Skin epidermis (tissue), 12 donors: ENCODE measurements around the gene DAD1.

Source experiments
- H3K27ac ChIP-seq, 21 experiments: fragments of 200-600 bp; sonication (generic) in 11 of 21; one replicate each; pipeline ENCODE4 v1.5.0; 2020; ENCODE audit warnings: mild to moderate bottlenecking in 3 of 21, inconsistent platforms in 2 of 21, moderate library complexity in 2 of 21
- H3K4me3 ChIP-seq, 7 experiments: fragments of 200-600 bp; sonication (generic) in 2 of 7; one replicate each; pipeline ENCODE4 v1.5.0; 2020; ENCODE audit warnings: inconsistent platforms in 2 of 7, mild to moderate bottlenecking in 2 of 7, moderate library complexity in 1 of 7

DAD1 gene

DNA sequence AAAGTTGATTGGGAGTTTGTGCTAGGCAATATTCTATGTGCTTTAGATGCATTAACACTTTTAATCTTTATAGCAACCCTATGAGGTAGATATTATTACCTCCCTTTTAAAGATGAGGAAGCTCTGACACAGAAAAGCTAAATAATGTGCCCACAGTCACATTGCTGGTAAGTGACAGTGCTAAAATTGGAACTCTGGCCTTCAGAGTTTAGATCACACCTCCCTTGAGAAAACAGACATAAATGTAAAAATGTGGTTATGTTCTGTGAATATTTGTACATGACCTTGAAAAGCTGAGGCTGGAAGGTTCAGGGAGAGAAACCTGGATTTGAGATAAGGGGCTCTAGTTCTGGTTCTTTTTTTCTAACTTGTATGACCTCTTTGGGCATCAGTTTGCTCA lies 11.0 kb upstream of the DAD1 start:
- Histone ChIP-seq H3K4me3 (no peak overlapping the region), H3K27ac (no peak overlapping the region)

- Histone ChIP-seq H3K27ac (peak overlapping the region in 14 of 21 experiments; percentile 12 to 91 (median 70)), H3K4me3 (peak overlapping the region in 3 of 7 experiments; percentile 60 to 72 (median 66))
Observed at GRCh38 chr14:22599349-22599748, 10.3 kb upstream of the DAD1 start.

DNA sequence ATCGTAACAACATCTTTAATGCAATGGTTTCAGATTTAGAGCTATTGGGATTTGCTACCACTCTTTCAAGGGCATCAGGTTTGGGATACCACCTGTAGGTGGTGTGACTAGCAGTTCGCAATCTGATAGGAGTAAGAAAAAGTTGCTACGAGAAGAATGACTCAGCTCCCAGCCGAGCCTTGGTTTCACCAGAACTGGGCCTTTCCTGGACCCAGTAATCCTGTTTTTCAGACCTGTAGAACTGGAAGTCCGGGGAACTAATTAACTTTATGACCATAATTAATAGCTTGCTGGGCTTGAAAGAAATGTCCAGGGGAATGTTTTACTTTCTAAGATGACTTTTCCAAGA lies 9.8 kb upstream of the DAD1 start:
- H3K4me3 ChIP-seq, result peak overlapping the region; percentile 49 to 76 (median 65)
- peak overlapping the region in 20 of 21 experiments; percentile 43 to 91 (median 83) for H3K27ac ChIP-seq

DNA sequence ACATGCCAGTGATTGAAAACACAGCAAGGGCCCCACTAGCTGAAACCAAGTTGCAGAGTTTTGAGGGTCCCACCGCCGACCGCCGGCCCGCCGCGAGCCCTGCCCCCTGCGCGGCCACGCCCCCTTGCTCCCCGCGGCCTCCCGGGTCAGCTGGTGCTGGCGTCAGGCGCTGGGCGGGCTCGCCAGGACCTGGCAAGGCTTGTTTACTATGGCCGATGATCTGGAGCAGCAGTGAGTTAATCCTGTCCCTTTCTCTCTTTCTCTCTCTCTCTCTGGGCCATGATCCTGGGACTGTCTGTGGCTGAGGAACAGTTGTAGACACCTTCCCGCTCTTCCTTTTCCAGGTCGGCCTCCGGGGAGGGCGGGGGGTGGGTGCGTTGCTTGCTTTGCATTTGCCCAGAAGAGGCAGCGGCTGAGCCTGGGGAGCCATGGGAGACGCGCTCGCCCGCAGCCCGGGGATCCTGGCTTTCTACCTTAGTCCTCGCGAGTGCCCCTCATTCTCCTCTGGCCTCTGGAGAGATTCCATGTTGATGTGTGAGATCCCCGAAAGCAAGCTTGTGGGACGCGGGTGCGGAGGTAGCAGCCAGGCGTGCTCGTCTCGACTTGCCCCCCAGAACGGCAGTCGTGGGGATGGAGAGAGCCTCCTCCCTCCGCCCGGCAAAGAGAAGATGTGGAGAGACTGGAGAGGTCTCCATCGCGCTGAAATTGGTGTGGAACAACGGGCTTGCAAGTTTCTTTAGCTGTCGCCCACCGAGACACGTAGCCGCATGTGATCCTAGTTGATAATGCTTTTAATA lies 9.3 kb upstream of the DAD1 start, which contains the start of gene ABHD4:
Gene ABHD4 (plus strand): TSS at position 202 of the 797 bp plus-strand sequence. CDS start 7 bp downstream, at position 209.
- Histone ChIP-seq H3K4me3 (peak within 1 kb of the TSS; percentile 49 to 76 (median 65)), H3K27ac (peak within 1 kb of the TSS; percentile 43 to 91 (median 83))

DNA sequence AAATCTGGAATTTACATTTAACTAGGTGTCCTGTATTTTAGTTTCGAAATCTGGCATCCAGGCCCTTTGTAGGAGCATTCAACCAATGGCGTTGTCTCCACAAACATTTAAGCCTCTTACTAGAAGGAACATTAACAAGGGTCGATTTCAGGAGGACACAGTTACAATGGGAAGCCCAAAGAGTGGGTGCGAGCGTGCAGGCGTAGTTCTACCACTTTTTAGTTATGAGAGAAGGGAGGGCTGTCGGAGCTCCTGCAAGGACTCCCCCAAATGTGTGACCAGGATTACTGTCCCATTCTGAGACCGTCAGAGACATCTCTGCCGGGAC lies 8.7 kb upstream of the DAD1 start:
- peak overlapping the region in 18 of 21 experiments; percentile 43 to 91 (median 84) for H3K27ac ChIP-seq

DNA sequence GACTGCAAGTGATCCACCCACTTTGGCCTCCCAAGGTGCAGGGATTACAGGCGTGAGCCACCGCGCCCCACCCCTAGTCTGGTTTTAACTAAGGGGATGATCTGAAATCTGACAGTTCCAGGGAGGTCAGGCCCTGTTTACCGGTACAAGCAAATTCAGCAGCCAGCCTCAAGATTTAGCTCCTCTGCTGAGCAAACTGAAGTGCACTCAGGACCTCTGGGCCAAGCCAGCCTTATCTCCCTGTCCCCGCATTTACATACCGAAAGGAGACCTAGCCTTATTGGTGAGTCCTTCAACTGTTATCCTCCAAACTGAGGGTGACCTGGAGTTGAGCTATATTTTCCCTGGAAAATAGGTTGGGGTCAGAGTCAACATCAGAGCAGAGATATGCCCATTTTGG lies 8.2 kb upstream of the DAD1 start:
- Histone ChIP-seq H3K4me3 (peak overlapping the region in 1 of 7 experiments; percentile 49), H3K27ac (peak overlapping the region in 1 of 21 experiments; percentile 89)

More for the DNA sequence above, 8.7 kb upstream of the DAD1 start:
- H3K4me3 ChIP-seq, result peak overlapping the region; percentile 49 to 76 (median 65)

GRCh38 chr14:22596354-22596879 lies 7.4 kb upstream of the DAD1 start:
- Histone ChIP-seq H3K27ac (no peak overlapping the region), H3K4me3 (no peak overlapping the region)

DNA sequence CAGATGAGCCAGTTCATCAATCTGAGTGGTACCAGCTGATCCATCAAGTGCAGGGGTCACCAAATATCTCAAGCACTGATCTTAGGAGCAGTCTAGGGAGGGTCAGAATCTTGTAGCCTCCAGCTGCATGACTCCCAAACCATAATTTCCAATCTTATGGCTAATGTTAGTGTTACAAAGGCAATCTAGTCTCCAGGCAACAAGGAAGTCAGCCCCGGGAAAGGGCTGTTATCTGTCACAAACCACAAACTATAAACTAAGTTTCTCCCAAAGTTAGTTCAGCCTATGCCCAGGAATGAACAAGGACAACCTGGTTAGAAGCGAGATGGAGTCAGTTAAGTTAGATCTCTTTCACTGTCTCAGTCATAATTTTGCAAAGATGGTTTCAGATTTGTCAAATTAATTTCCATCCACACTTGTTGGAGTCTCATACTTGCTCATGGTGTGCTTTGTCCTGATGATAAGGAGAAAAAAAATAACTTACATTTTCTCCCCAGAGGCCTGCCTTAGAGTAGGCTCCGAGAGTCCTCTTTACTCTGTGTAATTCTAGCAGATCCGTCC lies 5.2 kb upstream of the DAD1 start:
- Histone ChIP-seq H3K4me3 (no peak overlapping the region), H3K27ac (no peak overlapping the region)

DNA sequence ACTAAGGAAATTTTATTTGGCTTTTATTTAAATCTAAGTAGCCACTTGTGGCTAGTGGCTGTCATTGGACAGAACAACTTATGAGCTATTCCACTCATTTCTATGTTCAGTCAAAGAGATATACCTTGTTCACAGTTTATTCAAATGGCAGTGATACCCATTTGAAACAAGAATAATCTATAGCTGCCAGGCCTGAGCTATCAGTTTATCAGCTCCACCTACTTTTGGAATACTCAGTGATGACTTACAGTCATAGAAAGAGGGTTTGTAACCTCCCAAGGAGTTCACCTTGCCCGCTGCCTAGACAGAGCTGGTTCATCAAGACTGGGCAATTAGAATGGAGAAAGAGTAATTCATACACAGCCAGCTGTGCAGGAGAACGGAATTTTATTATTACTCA lies 4.6 kb upstream of the DAD1 start:
- H3K4me3 ChIP-seq, result no peak overlapping the region
- H3K27ac ChIP-seq, result no peak overlapping the region

DNA sequence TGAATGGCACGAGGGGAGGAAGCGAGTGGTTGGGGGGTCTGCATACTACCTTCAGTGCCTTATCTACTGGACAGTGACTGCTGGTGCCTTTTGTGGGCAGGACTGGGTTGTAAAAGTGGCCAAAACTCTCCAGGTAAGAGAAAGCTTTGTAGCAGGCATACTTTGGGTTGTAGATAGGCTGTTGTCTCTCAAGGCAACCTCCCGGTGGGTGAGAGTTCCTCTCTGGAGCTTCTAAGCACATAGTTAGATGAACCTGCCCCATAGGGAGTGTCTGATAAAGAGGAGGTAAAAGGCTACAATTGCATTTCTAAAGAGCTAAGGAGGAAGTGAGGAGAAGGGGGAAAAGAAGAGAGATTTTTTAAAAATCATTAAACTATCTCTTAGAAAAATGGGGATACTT lies 4.2 kb upstream of the DAD1 start:
- no peak overlapping the region for H3K4me3 ChIP-seq
- no peak overlapping the region for H3K27ac ChIP-seq

- H3K27ac ChIP-seq, result peak overlapping the region; percentile 45 to 94 (median 84)
- H3K4me3 ChIP-seq, result peak overlapping the region; percentile 46 to 87 (median 61)
Observed at GRCh38 chr14:22588526-22589095, 413 bp downstream of the DAD1 start.

DNA sequence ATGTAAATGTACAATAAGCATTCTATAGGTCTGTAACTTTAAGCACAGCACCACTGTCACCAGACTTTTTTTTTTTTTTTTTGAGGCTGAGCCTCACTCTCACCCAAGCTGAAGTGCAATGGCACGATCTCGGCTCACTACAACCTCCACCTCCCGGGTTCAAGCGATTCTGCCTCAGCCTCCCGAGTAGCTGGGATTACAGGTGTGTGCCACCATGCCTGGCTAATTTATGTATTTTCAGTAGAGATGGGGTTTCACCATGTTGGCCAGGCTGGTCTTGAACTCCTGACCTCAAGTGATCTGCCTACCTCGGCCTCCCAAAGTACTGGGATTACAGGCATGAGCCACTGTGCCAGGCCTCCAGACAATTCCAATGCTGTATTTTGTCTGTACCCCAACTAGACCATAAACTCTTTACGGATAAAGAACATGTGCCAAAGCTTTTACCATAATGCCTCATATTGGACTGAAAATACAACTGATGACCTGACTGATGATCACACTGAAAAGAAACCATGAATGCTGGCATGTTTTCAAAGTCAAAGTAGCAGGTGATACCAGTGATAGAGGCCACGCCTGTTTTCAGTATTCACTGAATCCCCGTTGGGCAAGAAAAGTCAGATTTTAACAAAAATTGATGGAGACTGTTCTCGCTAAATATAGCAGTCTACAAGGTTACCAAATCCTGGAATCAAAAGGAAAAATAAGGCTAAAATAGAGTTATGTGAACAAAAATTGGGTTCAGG lies 1.2 kb downstream of the DAD1 start:
- H3K4me3 ChIP-seq, result peak overlapping the region in 6 of 7 experiments; percentile 46 to 87 (median 60)

DNA sequence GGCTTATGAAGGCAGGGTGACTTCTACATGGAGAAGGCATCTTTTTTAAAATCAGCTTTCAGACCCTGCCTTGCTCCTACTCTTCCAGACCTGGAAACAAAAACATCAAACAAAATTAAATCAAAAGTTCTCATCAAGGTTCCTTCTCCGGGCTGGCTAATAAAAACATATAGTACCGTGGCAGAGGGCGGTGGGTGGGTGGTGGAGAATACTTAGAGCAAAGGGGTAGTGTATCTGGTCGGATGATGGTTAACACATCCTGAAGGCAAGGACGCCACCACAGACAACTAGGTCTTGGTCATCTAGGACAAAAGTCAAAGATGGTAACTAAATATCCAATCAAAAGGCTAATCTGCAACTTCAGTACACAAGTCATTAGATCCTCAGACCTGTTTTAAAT lies 1.8 kb downstream of the DAD1 start:
- H3K4me3 ChIP-seq, result no peak overlapping the region
- H3K27ac ChIP-seq, result peak overlapping the region in 2 of 21 experiments; percentile 20 to 84

More for the DNA sequence above, 1.2 kb downstream of the DAD1 start:
- peak overlapping the region in 14 of 21 experiments; percentile 18 to 94 (median 87) for H3K27ac ChIP-seq

GRCh38 chr14:22583994-22584393 lies 5.0 kb downstream of the DAD1 start:
- H3K27ac ChIP-seq, result peak overlapping the region in 1 of 21 experiments; percentile 13
- no peak overlapping the region for H3K4me3 ChIP-seq

DNA sequence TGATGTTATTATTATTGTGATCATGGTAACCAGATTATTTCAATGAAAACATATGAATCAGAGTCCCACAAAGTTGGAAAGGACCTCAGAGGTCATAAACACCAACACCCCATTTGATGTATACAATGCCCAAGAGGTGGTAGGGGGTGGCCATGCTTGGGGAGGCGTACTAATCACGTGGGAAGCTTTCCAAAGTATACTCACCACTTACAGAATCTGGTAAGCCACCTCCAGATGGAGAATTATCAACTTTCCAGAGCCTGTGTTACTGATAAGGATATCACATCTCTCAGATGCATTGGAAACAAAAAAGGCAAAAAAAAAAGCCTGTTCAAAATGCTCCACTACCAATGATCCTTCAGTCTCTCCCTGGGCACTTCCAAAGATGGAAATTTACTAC lies 8.4 kb downstream of the DAD1 start:
- Histone ChIP-seq H3K27ac (no peak overlapping the region), H3K4me3 (no peak overlapping the region)

DNA sequence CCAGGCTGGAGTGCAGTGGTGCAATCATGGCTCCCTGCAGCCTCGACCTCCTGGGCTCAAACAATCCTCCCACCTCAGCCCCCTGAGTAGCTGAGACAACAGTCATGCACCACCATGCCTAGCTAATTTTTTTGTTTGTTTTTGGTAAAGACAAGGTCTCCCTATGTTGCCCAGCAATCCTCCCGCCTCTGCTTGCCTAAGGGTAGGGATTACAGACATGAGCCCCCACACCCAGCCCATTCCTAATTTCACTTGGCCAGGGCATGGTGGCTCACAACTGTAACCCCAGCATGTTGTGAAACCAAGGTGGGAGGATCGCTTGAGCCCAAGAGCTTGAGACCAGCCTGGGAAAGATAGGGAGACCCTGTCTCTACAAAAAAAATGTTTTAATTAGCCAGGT lies 9.1 kb downstream of the DAD1 start:
- Histone ChIP-seq H3K27ac (no peak overlapping the region), H3K4me3 (no peak overlapping the region)

GRCh38 chr14:22579236-22579635 lies 9.8 kb downstream of the DAD1 start:
- Histone ChIP-seq H3K27ac (no peak overlapping the region), H3K4me3 (no peak overlapping the region)

GRCh38 chr14:22577334-22577908 lies 11.6 kb downstream of the DAD1 start:
- H3K4me3 ChIP-seq, result no peak overlapping the region
- H3K27ac ChIP-seq, result no peak overlapping the region

- no peak overlapping the region for H3K4me3 ChIP-seq
- no peak overlapping the region for H3K27ac ChIP-seq
Observed at GRCh38 chr14:22573804-22574203, 15.2 kb downstream of the DAD1 start.
